GM21786 (cell line): ENCODE measurements around the gene INPP4A.

Experiments used
- ATAC-seq: cut with Tn5 transposase; IDR thresholded peaks from one replicate; pipeline ENCODE4 v1.9.1; 2021; ENCODE audit not compliant: unreplicated experiment

The INPP4A gene

DNA sequence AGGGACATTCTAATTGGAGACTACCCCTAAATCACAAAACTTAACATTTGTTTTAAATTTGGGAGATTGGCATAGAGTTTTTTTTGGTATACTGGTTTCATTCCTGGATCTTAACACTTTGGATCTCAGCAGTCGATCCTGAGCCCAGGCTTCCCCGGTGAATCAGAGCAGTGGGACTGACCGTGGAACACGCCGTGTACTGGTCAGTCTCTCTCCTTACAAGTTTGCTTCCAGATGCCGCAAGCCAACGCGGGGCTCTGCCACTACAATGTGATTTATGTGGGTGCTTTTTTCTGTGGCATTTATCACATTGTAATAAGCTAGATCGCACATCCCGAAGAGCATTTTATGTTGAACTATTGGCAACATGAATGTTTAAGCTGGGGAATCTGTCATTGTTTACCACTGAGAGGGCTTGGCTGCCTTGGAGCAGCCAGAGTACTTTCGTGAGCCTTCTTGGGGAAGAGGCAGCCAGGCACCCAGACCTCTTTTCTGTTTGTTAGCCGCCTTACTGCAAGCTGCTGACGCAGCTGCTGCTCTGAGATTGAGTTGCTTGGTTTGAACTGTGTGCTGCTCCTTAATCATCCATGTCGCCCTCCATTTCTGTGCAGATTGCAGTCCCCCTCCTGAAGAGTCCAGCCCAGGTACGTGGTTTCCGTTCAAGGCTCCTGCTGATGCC lies 114.3 kb downstream of the INPP4A start:
- ATAC-seq = no peak

DNA sequence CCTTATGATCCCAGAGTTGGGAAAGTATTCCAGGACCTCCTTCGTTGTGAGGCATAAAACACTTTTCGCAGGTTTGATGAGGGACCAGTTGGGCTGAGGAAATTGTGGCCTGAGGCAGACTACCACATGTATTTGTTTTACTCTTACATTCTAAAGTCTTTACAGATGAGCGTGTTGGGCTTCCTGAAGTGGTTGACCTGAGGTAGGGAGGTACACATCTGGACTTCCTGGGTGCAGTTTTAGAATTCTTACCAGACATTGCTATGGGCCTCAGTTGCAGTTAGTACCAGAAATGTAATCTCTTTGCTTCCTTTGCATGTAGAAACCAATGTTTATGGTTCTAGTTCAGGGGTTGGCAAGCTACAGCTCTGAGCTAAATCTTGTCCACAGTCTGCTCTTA lies 114.9 kb downstream of the INPP4A start:
- ATAC-seq = no peak

DNA sequence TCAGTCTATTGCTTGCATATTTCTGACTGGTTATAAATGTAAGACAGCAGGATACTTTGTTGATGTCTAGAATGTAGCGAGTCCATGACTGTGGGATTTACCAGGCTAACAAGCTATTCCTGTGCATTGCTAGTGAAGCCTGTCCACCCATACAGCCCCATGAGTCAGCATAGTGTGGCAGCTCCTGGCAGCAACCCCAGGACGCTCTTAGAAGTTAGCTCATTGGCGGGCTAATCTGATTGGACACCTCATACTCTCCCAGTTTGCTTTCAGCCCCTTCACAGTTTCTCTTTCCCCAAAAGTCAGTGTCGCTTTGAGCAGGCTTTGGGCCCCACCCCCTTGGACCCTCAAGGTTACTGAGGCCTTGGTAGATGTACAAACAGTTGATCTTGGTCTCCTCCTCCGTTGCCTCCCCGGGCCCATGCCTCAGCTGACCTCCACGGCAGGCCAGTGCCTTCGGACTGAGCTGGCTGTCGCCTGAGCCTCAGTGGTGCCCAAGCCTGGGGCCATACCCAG lies 115.7 kb downstream of the INPP4A start:
- no peak for ATAC-seq

GRCh38 chr2:98561018-98561417 lies 116.4 kb downstream of the INPP4A start:
- ATAC-seq = no peak

DNA sequence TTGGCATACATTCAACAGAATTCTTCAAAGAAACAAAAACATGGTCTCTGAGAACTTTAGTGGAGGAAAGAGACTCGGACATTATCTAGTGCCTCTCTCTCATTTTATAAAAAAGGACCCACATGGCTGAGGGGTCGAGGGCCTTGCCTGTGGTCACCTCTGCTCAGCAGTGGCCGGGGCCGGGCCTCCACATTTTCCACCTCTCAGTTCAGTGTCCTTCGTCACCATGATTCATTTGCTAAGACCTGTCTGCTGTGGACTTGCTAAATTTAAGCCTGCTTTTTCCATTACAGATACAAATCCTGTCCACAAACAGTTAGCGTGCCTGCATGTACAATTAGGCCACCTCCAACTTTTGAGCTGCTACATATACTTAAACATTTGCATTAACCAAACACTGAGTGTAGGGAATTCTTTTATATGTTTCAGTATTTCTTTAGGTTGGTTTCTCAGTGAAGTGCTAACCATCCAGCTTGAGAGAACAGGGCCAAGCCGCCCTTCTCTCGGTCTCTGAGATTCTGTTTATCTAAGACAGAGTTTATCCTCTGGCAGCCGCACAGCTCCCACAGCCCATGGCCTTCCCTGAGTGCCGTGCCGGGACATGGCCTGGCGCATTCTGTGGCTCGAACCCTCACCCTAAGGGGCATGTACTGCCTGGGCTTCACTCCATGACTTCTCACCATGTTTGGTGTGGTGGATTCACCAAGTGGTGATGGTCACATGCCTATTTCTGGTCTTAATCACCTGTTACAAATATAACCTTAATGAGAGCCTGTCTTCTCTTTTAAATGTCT lies 117.4 kb downstream of the INPP4A start:
- ATAC-seq = no peak

DNA sequence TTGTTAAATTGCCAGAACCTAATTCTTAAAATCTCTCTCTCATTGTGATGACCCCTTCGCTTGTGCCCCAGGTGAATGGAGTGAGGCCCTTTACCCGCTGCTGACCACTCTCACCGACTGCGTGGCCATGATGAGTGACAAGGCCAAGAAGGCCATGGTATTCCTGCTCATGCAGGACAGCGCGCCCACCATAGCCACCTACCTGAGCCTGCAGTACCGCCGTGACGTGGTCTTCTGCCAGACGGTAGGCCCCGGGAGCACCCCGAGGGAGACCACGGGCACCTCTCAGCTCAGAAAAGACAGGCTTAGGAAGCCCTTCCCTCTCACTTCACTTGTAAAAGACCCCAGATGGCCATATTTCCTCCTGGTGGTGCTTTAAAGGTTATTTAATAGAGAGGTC lies 118.7 kb downstream of the INPP4A start:
- no peak for ATAC-seq

DNA sequence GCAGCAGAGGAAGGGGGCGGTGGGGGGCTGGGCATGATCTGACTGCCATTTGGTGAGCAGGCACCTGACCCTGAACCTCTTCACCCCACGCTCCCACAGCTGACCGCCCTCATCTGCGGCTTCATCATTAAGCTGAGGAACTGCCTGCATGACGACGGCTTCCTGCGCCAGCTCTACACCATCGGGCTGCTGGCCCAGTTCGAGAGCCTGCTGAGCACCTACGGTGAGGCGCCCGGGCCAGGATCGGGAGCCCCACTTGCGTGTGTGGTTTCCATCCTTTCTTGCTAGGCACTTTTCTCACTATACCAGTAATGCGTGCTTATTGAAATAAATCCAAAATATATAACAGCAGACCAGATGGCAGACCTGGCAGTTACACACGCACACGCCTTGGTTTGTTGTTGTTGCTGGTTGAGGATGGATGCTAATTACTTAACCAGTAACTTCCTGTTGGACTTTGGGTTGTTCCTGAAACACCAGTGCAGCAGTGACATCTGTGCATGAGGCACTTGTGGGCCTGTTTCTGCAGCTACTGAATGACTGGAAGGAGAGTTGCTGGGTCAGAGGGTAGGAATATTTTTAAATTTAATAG lies 120.0 kb downstream of the INPP4A start:
- ATAC-seq = no peak

GRCh38 chr2:98565286-98565860 lies 120.7 kb downstream of the INPP4A start:
- no peak for ATAC-seq

- ATAC-seq = no peak
Observed at GRCh38 chr2:98565941-98566340, 121.3 kb downstream of the INPP4A start.

DNA sequence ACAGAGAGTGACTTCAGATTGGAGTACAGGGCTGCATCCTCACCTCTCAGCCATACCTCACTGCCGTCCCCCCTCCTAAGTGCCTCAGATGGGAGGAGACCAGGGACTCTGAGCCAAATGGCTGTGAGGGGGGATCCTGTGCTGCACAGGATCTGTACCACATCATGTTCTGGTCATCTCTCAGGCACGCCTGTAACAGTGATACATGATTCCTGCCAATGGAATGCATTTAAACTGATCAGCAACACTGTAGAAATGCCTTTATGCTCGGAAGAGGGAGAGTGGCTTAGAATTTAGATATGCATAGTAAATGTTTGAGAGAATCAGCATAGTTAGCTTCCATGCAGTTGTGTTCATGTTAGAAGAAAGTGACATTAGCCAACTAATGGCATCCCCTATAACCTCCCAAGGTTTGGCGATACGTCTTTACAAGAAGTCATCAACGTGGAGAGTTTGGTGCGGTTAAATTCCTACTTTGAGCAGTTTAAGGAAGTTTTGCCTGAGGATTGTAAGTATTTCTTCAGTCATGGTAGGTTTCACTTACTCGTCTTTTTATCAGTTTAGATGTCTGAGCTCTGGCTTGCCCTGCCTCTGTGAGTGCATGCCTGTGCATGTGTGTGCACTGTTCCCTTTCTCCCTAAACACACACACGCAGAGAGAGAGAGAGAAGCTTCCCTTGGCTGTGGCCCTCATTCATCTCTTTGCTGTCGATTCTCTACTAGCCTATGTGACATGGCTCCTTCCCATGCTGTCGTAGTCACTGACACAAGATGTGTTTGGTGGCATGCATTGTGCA lies 123.7 kb downstream of the INPP4A start:
- ATAC-seq = no peak

GRCh38 chr2:98569197-98569793 lies 124.6 kb downstream of the INPP4A start:
- no peak for ATAC-seq

GRCh38 chr2:98569915-98570314 lies 125.3 kb downstream of the INPP4A start:
- no peak for ATAC-seq

DNA sequence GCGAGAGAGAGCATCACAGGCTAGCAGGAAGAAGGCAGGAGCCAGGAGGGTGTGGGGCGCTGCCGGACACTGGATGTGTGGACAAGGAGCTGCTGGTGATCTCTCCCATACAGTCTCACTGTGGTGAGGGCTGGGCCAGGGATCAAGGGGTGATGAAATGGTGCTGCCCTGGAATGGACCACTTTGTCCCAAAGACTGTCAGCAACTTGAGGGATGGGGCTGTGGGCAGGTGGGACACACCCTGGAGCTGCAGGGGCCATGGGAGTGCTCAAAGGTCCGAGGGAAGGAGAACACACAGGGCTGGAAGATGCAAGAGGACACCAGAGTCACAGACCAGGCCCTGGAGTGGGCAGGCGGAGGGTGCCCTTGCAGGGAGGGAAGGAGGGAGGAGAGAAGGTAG lies 125.7 kb downstream of the INPP4A start:
- no peak for ATAC-seq

- ATAC-seq = no peak
Observed at GRCh38 chr2:98571121-98571701, 126.6 kb downstream of the INPP4A start.

DNA sequence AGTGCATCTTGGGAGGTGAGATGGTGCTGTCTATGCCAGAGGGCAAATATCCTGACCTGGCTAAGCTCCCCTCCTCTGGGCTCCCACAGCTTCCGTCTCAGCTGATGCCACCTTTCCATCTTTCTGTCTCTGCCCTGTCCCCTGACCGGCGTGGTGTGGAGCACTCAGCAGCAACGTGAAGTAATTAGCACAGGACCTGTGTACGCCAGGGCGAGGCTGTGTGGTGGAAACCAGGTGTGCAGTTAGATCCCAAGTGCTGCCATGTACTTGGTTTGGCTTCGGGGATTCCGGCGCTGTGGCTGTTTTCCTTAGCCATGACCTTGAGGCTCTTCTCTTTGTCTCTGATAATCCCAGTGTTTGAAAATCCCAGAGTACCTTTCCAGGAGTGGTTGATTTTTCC lies 127.1 kb downstream of the INPP4A start:
- no peak for ATAC-seq

GRCh38 chr2:98572211-98572610 lies 127.6 kb downstream of the INPP4A start:
- ATAC-seq = no peak

DNA sequence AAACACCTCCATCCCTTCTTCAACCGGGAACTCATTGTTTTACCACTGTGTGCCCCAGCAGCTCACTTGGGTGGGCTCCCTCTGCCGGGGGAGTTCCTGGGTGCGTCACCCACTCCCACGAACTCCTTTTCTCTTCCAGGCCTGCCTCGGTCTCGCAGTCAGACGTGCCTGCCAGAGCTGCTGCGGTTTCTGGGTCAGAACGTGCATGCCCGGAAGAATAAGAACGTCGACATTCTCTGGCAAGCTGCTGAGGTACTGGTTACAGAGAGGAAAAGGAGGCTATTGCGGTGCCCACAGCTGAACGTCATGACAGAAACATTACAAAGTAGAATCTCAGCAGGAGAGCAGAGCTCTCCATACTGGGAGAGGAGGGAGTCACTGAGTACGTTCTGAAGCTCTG lies 128.0 kb downstream of the INPP4A start:
- ATAC-seq = no peak

DNA sequence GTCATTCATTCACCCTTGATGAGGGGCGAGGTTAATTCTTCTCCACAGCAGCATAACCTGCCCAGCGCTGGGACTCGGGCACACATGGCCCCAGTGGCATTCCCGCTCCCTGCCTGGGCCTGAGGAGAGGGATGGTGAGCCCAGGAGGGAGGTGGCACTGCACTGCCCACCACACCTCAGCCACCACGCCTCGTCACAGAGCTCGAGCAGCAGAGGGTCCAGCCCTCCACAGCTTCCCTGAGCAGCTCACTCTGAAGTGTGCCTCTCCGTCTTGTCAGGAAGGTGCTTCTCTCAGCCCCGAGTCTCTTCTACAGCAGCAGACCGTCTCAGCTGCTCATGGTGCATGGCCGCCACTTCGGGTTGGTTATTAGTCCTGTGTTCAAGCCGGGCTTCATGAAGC lies 128.8 kb downstream of the INPP4A start:
- ATAC-seq = no peak

- no peak for ATAC-seq
Observed at GRCh38 chr2:98576666-98577312, 132.1 kb downstream of the INPP4A start.

DNA sequence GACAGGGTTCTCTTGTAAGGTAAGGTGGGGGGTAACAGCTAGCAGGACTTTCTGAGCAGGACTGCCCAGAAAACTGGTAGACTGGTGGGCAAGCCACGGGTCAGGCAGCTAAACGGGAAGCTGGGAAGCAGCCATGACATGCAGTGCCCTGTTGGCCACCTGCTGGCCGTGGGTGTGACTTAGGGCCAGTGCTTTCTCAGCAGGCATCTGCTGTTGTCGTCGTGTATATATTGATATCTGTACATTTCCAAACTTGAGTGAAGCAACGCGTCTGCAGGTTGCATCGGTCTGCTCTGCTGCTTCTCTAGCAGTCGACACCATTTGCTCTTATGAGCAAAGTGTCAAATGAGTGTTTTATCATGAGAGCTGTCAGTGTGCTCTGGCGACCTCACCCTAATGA lies 132.7 kb downstream of the INPP4A start:
- no peak for ATAC-seq
